OCI-LY1 (cell line): ENCODE results near the gene ADAM12.

Experiments
- H2AFZ ChIP-seq: fragments of 200-600 bp; sonication (generic), shearing (Covaris generic); 2 replicates; pipeline ENCODE4 v1.6.0; 2014; ENCODE audit warnings: antibody characterized with exemption, mild to moderate bottlenecking, low read length
- H3F3A ChIP-seq: fragments of 200-600 bp; sonication (generic), shearing (Covaris generic); 2 replicates; pipeline ENCODE4 v1.6.0; 2014; ENCODE audit warnings: mild to moderate bottlenecking, antibody characterized with exemption, low read length, moderate library complexity; ENCODE audit not compliant: insufficient read depth
- H3K27ac ChIP-seq: fragments of 200-600 bp; sonication (generic); 2 replicates; pipeline ENCODE4 v1.5.1; 2014; ENCODE audit warnings: low read length, mixed run types, mild to moderate bottlenecking, low read depth; ENCODE audit not compliant: poor library complexity, severe bottlenecking
- H3K27me3 ChIP-seq: fragments of 200-600 bp; sonication (generic); 2 replicates; pipeline ENCODE4 v1.6.0; 2014; ENCODE audit warnings: antibody characterized with exemption, mild to moderate bottlenecking, low read length, moderate library complexity; ENCODE audit not compliant: insufficient read depth
- H3K36me3 ChIP-seq: fragments of 200-600 bp; sonication (generic); 2 replicates; pipeline ENCODE4 v1.6.1; 2014; ENCODE audit warnings: mild to moderate bottlenecking, antibody characterized with exemption, low read length, moderate library complexity, mixed read lengths; ENCODE audit not compliant: insufficient read depth
- H3K4me1 ChIP-seq: fragments of 200-600 bp; sonication (generic); 2 replicates; pipeline ENCODE4 v1.5.1; 2014; ENCODE audit warnings: mild to moderate bottlenecking, low read length, moderate library complexity; ENCODE audit not compliant: insufficient read depth, severe bottlenecking
- H3K4me2 ChIP-seq: fragments of 200-600 bp; sonication (generic), shearing (Covaris generic); 2 replicates; pipeline ENCODE4 v1.6.1; 2014; ENCODE audit warnings: low read length
- H3K4me3 ChIP-seq: fragments of 200-600 bp; sonication (generic); 2 replicates; pipeline ENCODE4 v1.5.1; 2014; ENCODE audit warnings: low read length, low read depth, mild to moderate bottlenecking, mixed read lengths; ENCODE audit not compliant: poor library complexity, severe bottlenecking
- H3K79me2 ChIP-seq: fragments of 200-600 bp; shearing (Covaris generic); 2 replicates; pipeline ENCODE4 v1.6.1; 2016; ENCODE audit warnings: mixed run types, low read length, mixed read lengths; ENCODE audit not compliant: insufficient read depth
- H3K9ac ChIP-seq: fragments of 200-600 bp; sonication (generic), shearing (Covaris generic); 2 replicates; pipeline ENCODE4 v1.6.1; 2014; ENCODE audit warnings: mild to moderate bottlenecking, low read length, mixed read lengths
- H3K9me2 ChIP-seq: fragments of 200-600 bp; sonication (generic), shearing (Covaris generic); 2 replicates; pipeline ENCODE4 v1.6.1; 2014; ENCODE audit warnings: low read depth, mild to moderate bottlenecking, low read length, mixed read lengths
- H3K9me3 ChIP-seq: fragments of 200-600 bp; shearing (Covaris generic); 2 replicates; pipeline ENCODE4 v1.6.1; 2014; ENCODE audit warnings: low read length, mixed read lengths
- H4K20me1 ChIP-seq: fragments of 200-600 bp; sonication (generic), shearing (Covaris generic); 2 replicates; pipeline ENCODE4 v1.6.0; 2016; ENCODE audit warnings: mild to moderate bottlenecking, low read length; ENCODE audit not compliant: insufficient read depth
- CTCF ChIP-seq: fragments of 200-600 bp; sonication (generic), shearing (Covaris generic); IDR thresholded peaks from 2 replicates; pipeline ENCODE4 v1.5.1; 2017; ENCODE audit warnings: mild to moderate bottlenecking, antibody characterized with exemption, low read length, moderate library complexity, mixed read lengths
- EZH2 ChIP-seq: fragments of 200-600 bp; sonication (generic), shearing (Covaris generic); IDR thresholded peaks from 2 replicates; pipeline ENCODE4 v1.8.0; 2017; ENCODE audit warnings: borderline replicate concordance, mixed run types, mild to moderate bottlenecking, antibody characterized with exemption, low read length, moderate library complexity, mixed read lengths

ADAM12 gene

GRCh38 chr10:126140746-126141273 lies 247.5 kb downstream of the ADAM12 start:
- H3K4me1 ChIP-seq: no peaks in the 10 kb centered on the region
- H3K36me3 ChIP-seq: no peaks in the 10 kb centered on the region
- no peak overlapping the region for H3K27ac ChIP-seq
- H3F3A ChIP-seq: no peaks in the 10 kb centered on the region
- H3K9me2 ChIP-seq: no peaks in the 10 kb centered on the region
- no peaks in the 10 kb centered on the region for H3K9me3 ChIP-seq
- no peak for TF ChIP-seq EZH2
- no peak for TF ChIP-seq CTCF
- H2AFZ ChIP-seq: no peak overlapping the region
- no peak overlapping the region for H3K4me2 ChIP-seq
- no peaks in the 10 kb centered on the region for H3K79me2 ChIP-seq
- no peaks in the 10 kb centered on the region for H3K27me3 ChIP-seq
- H3K9ac ChIP-seq: no peak overlapping the region
- no peaks in the 10 kb centered on the region for H4K20me1 ChIP-seq
- H3K4me3 ChIP-seq: no peak overlapping the region

GRCh38 chr10:126137562-126138221 lies 250.6 kb downstream of the ADAM12 start:
- no peaks in the 10 kb centered on the region for H3K9me3 ChIP-seq
- TF ChIP-seq CTCF (no peak), EZH2 (no peak)
- no peaks in the 10 kb centered on the region for H3K9me2 ChIP-seq
- no peaks in the 10 kb centered on the region for H3K4me1 ChIP-seq
- H3K36me3 ChIP-seq: no peaks in the 10 kb centered on the region
- no peaks in the 10 kb centered on the region for H3K27me3 ChIP-seq
- H3K79me2 ChIP-seq: no peaks in the 10 kb centered on the region
- H3K4me2 ChIP-seq: no peak overlapping the region
- H3K9ac ChIP-seq: no peak overlapping the region
- no peak overlapping the region for H3K4me3 ChIP-seq
- H3K27ac ChIP-seq: no peak overlapping the region
- no peaks in the 10 kb centered on the region for H4K20me1 ChIP-seq
- no peak overlapping the region for H2AFZ ChIP-seq
- no peaks in the 10 kb centered on the region for H3F3A ChIP-seq

GRCh38 chr10:126135941-126136595 lies 252.2 kb downstream of the ADAM12 start:
- Histone ChIP-seq H3K4me1 (no peaks in the 10 kb centered on the region), H3K9me3 (no peaks in the 10 kb centered on the region), H3K27me3 (no peaks in the 10 kb centered on the region), H3K4me3 (no peak overlapping the region), H3K79me2 (no peaks in the 10 kb centered on the region), H3K4me2 (no peak overlapping the region), H3K36me3 (no peaks in the 10 kb centered on the region), H4K20me1 (no peaks in the 10 kb centered on the region), H3K9ac (no peak overlapping the region), H3K27ac (no peak overlapping the region), H3K9me2 (no peaks in the 10 kb centered on the region), H3F3A (no peaks in the 10 kb centered on the region), H2AFZ (no peak overlapping the region)
- TF ChIP-seq EZH2 (no peak), CTCF (no peak)
